ENCODE data around the gene OR6N2. TPM values are rescaled to one million over a fixed set of nuclear protein-coding genes. Genes with fewer than 3 reads are reported as not detected.

The OR6N2 gene
- total RNA-seq, 1 experiment from 2014 or later, result not detected

GRCh38 chr1:158728510-158729225, 52.3 kb downstream of the OR6N2 start:
- Mint-ChIP-seq H3K36me3 (ENCODE audit: insufficient read depth in 1 of 3, low read depth in 3 of 3) (no peaks in the 10 kb centered on the region), H3K27me3 (ENCODE audit: low read depth) (no peaks in the 10 kb centered on the region; the same call in 1 of the 2 replicates), H3K9me3 (no peaks in the 10 kb centered on the region), H3K4me3 (no peak overlapping the region), H3K27ac (no peak overlapping the region), H3K4me1 (no peaks in the 10 kb centered on the region)
- no peaks in the 10 kb centered on the region for H3K27me3 ChIP-seq (ENCODE audit: insufficient read depth, low read length)
- H2BK5ac ChIP-seq (ENCODE audit: insufficient read length, low read length), result no peak overlapping the region
- H2AK5ac ChIP-seq (ENCODE audit: insufficient read length, low read length), result no peak overlapping the region
- H3K4ac ChIP-seq (ENCODE audit: low read depth, low read length), result no peak overlapping the region
- DNase-seq, result no peak
- no peaks in the 10 kb centered on the region for H3K79me2 ChIP-seq (ENCODE audit: insufficient read depth, low read length)
- no peak overlapping the region for H3K14ac ChIP-seq (ENCODE audit: insufficient read depth, low read length)
- H2BK120ac ChIP-seq (ENCODE audit: low read depth, low read length, poor library complexity, severe bottlenecking), result no peak overlapping the region
- no peak overlapping the region for H2AFZ ChIP-seq (ENCODE audit: low read length)
- H3T11ph ChIP-seq (ENCODE audit: low read length), result no peak overlapping the region
- H3K23ac ChIP-seq (ENCODE audit: insufficient read length, low read depth, low read length), result no peak overlapping the region
- H4K20me1 ChIP-seq (ENCODE audit: control insufficient read depth, insufficient read depth, insufficient read length), result no peaks in the 10 kb centered on the region
- no peaks in the 10 kb centered on the region for H3K9me3 ChIP-seq (ENCODE audit: control insufficient read depth, low read depth, low read length)
- no peak overlapping the region for H3K18ac ChIP-seq (ENCODE audit: insufficient read length, low read depth, low read length)
- no peak overlapping the region for H2BK15ac ChIP-seq (ENCODE audit: low read depth, low read length)
- no peak overlapping the region for H3K4me2 ChIP-seq (ENCODE audit: insufficient read depth, insufficient read length, low read length)
- H4K91ac ChIP-seq (ENCODE audit: insufficient read length, low read depth, low read length), result no peak overlapping the region
- no peak overlapping the region for H2BK20ac ChIP-seq (ENCODE audit: low read depth, low read length, poor library complexity, severe bottlenecking)
- H3K9ac ChIP-seq (ENCODE audit: extremely low read depth, insufficient read length, low read length), result no peak overlapping the region
- H3K4me1 ChIP-seq (ENCODE audit: insufficient read depth, low read length), result no peaks in the 10 kb centered on the region
- no peak overlapping the region for H4K5ac ChIP-seq (ENCODE audit: insufficient read length, low read depth, low read length)
- H3K56ac ChIP-seq (ENCODE audit: insufficient read length, low read depth, low read length), result no peak overlapping the region
- no peaks in the 10 kb centered on the region for H3K79me1 ChIP-seq (ENCODE audit: insufficient read depth, low read depth, low read length, poor library complexity, severe bottlenecking)
- H2BK12ac ChIP-seq (ENCODE audit: insufficient read length, low read depth, low read length), result no peak overlapping the region
- no peak overlapping the region for H4K8ac ChIP-seq (replicated peaks; ENCODE audit: insufficient read length, low read depth, low read length)
- no CpG with 5 or more reads among the region's 3 CpGs for WGBS (ENCODE audit: extremely low coverage, insufficient read length, low lambda C conversion rate)
- no peak overlapping the region for H3K27ac ChIP-seq (ENCODE audit: insufficient read length, low read depth, low read length)
- TF ChIP-seq CTCF (conservative IDR thresholded peaks at IDR 0.05), result no peak
- no peaks in the 10 kb centered on the region for H3K23me2 ChIP-seq (ENCODE audit: insufficient read length, low read depth, low read length, poor library complexity, severe bottlenecking)

All from H9 (cell line).